Ammon's horn (tissue), 1 donor: ENCODE measurements around the gene GAS6.
"Not testable (repeated sequence)": the region's sequence is repeated elsewhere in the genome, so short reads cannot be mapped to it uniquely, and the experiment has no call there.

Experiments used
- DNase-seq: peaks from one replicate; pipeline ENCODE4 v3.0.0-alpha.2; 2016; ENCODE audit warnings: low spot score

GAS6 gene

DNA sequence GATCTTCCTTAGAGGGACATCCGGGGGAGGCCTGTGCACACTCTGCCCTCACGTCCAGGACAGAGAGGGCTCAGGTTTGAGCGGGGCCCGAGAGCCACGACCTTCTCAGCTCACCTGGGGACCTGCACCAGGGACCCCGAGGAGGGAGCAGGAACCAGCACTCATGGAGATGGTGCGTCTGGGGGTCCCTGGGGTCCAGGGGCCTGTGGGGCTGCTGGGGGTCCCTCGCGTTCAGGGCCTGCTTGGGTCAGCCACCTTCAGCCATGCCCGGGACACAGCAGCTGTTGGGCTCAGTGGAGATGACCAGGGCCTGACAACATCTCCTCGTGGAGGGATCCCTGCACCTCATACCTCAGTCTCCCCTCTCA lies 57.8 kb downstream of the GAS6 start:
- no peak for DNase-seq

DNA sequence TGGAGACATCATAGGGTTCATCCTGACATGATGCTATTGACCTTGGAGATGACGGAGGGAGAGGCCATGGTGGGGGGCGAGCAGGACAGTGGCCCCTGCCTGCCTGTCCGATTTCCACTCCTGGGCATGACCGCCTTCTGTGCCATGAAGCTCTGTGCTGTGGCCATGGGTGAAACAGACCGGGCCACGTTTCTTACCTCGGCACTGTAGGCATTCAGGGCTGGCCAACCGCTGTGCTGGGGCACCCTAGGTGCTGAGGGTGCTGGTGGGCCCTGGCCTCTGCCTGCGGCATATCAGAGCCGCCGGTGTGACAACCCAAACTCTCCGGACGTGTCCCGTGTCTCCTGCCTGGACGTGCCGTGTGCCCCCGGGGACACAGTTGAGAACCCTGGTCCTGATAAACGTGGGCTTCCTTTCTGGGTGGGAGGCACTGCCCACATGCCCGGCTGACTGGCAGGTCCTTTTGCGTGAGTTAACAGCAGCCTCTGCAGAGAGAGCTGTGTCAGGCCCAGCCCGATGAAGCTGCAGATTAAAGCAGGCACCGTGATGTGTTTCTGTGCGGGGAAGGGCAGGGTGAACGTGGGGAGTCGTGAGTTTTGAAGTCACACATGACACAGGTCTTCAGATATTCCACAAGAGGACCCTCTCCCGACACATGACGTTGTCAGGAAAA lies 58.3 kb downstream of the GAS6 start:
- no peak for DNase-seq

DNA sequence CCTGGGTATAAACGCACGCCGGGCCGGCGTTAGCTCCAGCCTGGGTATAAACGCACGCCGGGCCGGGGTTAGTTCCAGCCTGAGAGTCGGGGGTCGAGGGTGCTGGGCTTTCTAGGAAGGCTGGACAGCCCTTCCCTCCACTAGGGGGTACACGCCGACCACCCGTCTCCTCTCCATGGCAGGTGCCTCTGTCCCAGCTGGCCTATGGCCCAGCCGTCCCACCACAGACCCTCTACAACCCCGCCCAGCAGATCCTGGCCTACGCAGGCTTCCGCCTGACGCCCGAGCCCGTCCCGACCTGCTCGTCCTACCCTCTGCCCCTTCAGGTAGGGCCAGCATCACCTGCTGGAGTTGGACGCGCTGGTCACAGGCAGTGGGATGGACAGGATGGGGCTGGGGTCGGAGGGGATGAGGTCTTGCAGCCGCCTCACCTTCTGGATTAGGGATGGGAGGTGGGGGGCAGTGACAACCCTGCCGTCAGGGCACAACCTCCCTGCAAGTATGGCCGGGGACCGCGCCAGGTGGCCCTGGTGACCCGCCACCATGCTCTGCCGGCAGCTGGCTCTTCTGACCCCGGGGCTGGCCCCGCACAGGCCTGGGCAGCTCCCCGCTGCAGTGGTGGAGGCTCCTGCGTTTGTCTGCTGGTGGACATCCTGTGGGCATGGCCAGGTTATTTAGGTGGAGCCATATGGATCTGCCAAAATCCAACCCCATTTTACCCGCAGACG lies 59.0 kb downstream of the GAS6 start:
- DNase-seq = no peak

DNA sequence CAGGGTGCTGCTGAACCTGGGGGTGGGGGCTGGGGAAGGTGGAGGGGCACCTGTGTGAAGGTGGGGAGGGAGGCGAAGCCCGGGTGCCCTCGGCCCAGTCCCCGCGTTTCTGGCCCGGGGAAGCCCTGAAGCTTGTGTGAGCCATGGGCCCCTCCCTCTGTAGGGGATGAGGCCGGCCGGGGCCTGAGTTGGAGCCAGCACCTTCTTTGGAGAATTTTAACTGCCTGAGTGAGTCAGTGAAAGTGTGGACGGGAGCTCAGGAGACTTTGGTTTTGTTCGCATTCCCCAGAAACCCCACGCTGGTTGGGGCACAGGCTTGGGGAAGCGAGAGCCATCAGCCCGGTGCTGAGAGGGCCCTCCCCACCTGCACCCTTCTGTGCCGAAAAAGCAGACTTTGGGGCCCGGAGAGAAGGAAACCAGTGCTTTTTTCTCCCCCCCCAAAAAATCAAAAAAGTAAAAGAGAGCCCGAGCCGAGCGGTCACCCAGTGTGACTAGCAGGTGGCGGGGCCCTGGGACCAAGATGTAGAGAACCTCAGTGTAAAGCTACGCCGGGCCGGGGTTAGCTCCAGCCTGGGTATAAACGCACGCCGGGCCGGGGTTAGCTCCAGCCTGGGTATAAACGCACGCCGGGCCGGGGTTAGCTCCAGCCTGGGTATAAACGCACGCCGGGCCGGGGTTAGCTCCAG lies 59.7 kb downstream of the GAS6 start:
- no peak for DNase-seq

DNA sequence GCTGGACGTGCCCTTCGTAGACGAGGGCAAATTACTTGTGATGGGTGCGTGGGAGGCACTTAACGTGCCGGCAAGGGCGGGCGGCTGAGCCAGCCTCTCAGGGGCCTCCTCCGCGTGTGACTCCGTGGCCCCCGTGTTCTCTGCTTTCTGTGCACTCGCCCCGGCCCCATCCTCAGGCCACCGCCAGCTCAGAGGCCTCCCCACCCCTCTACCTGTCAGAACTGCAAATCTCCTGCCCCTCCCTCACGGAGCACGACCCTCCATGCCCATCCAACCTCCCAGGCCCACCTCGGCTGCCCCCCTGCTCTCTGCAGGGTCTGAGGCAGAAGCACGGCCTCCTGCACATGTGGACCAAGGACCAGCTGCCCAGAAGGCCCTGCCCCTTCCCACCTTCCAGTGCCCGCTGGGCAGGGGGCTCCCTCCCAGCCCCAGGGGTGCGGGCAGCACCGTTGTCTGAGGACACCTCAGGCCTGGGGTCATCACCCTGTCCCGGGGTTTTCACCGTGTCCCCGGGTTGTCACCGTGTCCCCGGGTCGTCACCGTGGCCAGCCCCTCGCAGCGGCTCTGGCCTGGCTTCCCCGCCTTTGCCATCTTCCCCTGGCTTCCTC lies 60.4 kb downstream of the GAS6 start:
- no peak for DNase-seq

DNA sequence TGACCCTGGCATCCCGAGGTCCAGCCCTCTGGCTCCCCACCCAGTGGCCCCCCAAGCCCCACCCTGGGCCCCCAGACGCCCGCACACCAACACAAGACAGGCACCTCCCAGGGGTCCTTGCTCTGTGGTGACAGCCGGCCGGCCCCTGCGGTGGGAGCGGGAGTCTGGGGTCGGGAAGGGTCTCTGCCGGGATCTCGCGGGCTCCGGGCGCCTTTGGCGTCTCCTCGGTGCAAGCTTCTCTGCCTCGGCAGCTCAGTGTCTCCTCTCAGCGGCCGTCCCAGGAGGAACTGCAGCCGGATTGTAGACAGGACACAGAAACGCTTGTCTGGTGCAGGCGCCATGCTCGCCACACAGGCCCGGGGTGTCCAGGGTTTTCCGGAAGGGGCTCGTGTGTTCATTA lies 61.1 kb downstream of the GAS6 start:
- DNase-seq = no peak

DNA sequence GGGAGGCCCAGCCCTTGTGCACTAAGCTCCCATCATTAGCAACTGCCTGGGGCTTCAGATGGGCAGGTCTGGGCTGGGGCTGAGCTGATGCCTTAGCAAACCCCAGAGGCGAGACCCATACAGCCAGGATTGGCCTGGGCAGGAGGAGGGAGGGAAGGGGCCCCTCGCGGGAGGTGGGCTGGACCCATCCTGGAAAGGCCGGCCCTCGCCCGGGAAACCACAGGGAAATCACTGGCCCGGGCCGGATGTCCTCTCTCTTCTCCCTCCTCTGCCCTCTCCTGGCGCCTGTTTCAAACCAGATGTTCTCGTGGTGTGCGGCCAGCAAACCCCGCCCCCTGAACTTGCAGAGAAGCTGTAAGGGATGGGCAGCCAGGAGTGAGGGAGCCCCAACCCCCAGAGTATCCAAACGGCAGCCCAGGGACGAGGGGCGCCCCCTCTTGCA lies 61.8 kb downstream of the GAS6 start:
- DNase-seq = no peak

DNA sequence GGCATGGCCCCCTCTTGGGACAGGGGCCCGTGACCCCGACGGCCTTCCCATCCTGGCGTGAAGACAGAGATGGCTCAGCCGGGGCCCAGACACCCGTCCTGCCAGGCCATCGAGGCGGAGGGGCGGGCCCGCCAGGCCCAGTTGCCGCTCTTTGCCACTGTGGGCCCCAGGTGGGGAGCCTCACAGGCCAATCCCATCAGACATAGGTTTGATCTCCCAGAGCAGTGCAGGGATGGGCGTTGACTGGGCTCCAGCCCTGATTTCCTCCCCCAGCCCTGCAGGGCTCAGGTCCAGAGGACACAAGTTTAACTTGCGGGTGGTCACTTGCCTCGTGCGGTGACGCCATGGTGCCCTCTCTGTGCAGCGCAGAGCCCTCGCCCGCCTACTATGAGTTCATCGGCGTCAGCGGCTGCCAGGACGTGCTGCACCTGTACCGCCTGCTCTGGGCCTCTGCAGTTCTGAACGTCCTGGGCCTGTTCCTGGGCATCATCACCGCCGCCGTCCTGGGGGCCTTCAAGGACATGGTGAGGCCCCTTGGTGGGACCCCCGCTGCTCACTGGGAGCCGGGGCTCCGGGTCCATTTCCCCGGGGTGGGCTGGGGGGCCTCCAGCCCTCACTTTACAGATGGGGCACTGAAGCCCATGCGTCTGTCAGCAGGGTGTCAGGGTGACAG lies 62.5 kb downstream of the GAS6 start:
- DNase-seq = no peak

DNA sequence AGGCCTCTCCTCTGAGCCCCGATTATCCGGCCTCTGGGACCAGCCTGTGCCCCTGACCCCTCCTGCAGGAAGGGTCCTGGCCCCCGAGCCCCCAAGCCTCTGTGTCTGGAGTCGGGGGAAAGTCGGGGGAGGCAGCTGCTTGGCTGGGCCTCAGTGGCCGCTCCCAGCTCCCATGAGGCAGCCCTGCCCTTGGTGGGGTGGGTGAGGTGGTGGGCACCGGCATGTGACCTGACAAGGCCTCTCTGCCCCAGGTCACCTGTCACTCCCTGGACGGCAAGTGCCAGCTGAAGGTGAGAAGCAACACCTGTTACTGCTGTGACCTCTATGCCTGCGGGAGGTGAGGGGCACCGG lies 63.3 kb downstream of the GAS6 start:
- DNase-seq = no peak

DNA sequence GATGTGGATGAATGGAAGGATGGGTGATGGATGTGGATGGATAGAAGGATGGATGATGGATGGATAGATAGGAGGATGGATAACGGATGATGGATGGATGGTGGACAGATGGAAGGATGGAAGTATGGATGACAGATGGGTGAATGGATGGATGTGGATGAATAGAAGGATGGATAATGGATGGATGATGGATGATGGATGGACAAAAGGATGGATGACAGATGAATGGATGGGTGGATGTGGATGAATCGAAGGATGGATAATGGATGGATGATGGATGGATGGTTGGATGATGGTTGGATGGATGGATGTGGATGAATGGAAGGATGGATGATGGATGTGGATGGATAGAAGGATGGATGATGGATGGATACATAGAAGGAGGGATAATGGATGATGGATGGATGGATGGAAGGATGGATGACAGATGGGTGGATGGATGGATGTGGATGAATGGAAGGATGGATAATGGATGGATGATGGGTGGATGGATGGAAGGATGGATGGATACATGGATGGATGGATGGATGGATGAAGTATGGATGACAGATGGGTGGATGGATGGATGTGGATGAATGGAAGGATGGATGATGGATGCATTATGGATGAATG lies 65.6 kb downstream of the GAS6 start:
- DNase-seq = no peak

DNA sequence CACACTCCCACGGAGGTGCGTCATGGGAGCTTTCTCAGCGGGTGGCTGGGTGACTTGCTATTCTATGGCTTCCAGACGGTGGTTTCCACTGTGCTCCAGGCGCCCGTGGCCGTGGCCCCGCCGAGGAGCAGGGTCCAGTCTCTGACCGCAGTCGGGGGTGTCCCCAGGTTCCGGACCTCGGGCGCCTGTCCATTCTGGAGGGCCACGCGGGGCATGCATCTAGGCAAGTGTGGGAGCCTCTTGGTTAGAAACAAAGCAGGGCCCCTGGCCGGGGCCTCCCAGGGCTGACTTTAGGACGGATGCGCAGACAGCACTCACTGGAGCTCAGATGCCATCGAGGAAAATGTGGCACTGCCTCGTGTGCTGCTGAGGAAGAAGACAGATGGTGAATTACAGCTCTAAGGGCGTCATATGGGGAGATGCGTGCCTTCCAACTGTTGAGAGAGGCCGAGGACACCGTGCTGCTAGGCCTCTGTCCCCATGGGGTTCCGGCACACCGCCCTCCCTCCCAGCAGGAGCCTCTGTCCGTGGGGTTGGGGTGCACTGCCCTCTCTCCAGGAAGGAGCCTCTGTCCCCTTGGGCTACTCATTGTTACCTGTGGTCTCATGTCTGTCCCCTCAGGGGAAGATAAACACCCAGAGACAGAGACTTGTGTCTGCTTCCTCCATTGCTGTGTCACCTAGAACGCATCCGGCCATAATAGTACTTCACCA lies 66.8 kb downstream of the GAS6 start:
- DNase-seq = no peak

DNA sequence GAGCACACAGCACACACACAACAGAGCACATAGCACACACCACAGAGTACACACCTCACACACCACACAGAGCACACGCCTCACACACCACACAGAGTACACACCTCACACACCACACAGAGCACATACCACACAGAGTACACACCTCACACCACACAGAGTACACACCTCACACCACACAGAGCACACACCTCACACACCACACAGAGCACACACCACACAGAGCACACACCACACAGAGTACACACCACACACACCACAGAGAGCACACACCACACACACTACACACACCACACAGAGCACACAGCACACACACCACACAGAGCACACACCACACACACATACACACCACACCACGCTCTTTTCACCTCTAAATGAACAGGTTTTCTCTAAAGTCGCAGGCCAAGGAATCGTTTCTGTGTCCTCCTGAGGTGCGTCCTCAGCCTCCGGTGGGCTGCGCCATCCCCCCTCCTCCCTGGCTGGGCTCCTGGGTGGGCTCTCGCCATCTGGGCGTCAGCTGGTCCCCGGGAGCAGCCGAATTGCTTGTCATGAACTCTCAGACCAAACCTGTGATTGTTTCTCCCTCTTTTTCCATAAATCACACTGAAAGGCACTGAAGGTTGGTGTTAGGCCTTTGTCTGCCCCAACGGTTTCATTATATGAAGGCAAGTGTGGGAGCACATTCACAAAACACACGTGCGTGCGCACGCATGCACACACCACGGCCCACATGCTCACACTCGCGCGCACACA lies 67.5 kb downstream of the GAS6 start:
- DNase-seq = no peak

DNA sequence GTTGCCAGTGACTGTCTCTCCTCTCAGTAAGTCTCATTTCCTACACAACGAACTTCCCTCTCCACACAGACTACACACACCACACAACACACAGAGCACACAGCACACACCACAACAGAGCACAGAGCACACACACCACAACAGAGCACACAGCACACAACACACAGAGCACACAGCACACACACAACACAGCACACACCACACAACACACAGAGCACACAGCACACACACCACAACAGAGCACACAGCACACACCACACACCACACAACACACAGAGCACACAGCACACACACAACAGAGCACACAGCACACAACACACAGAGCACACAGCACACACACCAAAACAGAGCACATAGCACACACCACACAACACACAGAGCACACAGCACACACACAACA lies 68.5 kb downstream of the GAS6 start:
- DNase-seq = not testable (repeated sequence)

DNA sequence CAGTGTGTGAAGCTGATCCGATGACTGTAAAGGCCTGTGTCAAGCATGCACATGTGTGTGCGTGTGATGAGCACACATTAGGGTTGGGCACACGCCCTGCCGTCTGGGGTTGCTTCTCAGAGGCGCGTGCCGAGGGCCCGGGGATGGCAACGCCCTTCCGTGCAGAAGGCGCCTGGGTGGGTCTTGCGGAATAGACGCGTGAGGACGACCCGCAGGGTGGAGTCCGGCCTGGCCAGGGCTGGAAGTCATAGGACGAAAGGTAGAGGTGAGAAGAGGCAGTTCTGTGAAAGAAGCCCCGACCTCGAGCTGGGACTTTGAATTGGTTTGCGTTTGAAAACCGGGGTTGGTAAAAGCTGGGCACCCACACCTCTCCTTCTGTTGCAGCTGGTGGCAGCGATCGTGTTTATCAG lies 69.1 kb downstream of the GAS6 start:
- DNase-seq = no peak

DNA sequence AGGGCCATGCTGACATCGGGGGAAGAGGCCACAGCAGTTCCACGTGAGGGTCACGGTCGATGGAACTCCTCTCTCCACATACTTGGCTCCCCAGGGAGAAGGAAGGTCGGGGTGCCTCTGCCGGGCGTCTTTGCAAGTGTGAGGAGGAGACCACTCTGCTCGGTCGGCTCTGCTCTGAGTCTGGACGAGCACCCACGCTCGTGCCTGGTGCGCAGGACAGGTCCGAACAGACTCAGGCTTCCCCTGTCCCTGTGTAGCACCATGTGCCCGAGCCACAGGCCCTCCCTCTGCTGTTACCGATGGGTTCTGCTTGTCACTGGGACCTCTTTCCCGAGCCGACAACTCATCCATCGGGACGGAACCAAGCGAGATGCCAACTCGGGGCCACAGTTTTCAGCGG lies 69.8 kb downstream of the GAS6 start:
- no peak for DNase-seq

DNA sequence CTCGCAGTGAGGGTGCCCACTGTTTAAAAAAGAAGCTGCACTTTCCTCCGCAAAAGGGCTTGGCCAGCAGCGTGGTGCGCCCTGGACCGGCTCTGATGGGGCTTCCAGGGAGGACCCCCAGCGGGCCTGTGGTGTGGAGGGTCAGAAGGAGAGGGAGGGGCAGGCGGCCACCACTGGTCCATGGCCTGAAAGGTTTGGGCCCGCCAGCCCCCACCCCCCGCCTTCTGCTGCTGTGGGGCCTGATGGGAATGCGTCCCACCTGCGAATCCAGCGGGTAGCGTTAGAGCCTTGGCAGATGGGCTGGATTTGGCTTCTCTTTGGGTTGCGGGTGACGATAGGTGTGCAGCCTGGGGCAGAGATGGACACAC lies 70.2 kb downstream of the GAS6 start:
- DNase-seq = no peak

DNA sequence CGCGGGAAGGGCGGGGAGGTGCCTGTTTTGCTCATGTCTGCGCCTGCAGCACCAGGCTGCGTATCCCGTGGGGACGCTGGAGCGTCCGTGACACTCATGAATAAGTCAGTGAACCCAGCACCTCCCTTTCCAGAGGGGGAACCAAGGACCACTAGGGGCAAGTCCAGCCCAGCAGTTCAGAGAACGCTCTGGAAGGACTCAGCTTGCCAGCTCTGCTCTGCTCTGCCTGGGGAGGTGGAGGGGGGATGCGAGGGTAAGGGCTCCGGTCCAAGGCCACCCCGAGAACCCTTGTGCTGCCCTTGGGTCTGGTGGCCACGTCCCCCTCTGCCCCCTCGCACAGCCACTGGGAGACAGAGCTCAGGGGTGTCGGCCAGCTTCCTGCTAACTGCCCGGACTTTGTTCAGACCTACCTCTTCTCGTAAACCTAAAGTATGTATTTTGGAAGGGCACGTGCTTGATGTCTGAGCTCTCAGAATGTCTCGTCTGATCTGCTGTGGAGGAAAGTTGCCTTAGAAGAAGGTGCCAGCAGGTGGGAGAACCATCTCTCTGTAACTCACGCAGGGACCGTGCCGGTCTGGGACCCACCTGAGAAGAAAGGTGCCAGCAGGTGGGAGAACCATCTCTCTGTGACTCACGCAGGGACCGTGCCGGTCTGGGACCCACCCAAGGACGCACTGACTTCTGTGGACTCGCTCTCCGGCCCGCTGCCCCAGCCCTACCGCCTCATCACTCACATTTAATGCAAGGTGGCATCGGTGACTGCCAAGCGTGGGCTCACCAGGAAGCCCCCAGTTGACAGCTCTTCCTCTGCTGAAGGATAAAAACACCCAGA lies 70.8 kb downstream of the GAS6 start:
- no peak for DNase-seq

DNA sequence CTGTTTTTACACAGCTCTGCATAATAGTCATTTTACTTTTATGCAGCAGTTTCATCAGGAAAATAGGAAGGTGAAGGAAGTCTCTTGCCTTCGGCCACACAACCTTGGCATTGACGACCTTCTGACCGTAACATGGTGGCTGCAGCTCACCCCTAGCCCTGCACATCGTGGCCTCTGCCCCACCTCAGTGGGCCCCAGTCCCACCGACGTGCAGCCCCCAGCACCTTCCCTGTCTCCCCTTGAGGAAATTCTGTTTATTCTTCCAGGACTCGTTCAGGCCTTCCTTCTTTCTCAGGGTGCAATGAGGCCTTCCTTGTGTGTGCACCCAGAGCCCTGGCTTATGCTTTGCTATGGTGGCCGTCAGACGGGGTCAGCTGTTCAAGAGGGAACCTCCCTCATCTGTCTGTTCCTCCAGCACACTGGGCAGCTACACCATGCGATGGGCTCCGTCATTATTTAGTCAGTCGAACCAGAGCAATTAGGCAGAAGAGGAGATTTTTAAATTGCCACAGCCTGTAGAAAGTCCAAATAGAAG lies 71.6 kb downstream of the GAS6 start:
- no peak for DNase-seq

DNA sequence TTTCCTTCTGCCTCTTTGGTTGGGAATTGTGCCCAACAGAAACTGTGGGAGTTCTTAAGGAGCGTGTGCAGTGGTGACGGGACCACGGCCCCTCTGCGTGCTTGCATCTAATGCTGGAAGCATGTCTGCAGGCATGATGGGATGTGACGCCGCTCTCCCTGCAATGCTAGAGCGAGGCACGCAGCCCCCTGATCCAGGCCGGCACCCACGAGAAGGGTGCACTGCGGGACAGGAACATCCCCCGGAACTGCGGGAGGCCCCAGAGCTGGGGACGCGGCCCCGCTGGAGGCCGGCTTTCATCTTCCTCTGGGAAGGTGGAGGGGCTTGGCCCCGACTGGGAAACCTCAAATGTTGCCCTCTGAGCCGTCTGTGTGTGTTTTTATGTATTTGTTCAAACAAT lies 72.1 kb downstream of the GAS6 start:
- no peak for DNase-seq

DNA sequence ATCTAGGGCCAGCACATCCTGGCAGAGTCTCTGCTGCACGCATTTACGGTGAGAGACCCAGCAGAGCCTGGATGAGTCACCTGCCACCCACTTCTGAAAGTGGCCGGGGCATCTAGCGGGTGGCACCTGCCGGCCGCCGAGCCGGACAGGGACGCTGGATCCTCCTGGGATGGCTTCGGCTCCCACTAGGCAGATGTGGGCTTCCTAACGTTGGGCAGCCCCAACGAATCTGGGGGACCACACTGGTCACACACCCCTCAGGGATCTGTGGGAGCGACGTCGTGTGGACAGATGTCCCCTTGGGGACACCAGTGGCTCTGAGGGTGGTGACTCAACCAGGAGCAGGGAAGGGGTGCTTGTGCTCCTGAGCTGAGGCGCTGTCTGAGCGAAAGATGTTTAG lies 72.7 kb downstream of the GAS6 start:
- no peak for DNase-seq
